ENCODE measurements around the gene C5AR1.

DNA sequence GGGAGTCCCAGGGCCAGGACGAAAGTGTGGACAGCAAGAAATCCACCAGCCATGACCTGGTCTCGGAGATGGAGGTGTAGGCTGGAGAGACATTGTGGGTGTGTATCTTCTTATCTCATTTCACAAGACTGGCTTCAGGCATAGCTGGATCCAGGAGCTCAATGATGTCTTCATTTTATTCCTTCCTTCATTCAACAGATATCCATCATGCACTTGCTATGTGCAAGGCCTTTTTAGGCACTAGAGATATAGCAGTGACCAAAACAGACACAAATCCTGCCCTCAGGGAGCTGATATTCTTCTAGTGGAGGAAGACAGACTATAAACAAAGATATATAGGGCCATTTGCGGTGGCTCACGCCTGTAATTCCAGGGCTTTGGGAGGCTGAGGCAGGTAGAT, 32.1 kb downstream of the C5AR1 start:
- TF ChIP-seq, protein P1, sequence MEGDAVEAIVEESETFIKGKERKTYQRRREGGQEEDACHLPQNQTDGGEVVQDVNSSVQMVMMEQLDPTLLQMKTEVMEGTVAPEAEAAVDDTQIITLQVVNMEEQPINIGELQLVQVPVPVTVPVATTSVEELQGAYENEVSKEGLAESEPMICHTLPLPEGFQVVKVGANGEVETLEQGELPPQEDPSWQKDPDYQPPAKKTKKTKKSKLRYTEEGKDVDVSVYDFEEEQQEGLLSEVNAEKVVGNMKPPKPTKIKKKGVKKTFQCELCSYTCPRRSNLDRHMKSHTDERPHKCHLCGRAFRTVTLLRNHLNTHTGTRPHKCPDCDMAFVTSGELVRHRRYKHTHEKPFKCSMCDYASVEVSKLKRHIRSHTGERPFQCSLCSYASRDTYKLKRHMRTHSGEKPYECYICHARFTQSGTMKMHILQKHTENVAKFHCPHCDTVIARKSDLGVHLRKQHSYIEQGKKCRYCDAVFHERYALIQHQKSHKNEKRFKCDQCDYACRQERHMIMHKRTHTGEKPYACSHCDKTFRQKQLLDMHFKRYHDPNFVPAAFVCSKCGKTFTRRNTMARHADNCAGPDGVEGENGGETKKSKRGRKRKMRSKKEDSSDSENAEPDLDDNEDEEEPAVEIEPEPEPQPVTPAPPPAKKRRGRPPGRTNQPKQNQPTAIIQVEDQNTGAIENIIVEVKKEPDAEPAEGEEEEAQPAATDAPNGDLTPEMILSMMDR (IDR thresholded peaks at IDR 0.05): no peak
- no peak for TF ChIP-seq POLR2A (IDR thresholded peaks at IDR 0.05)
- no peak for TF ChIP-seq EP300 (IDR thresholded peaks at IDR 0.05)

Data from ovary (tissue), 3 donors.